NCI-H1105 (cell line): ENCODE measurements around the gene KCNJ4.

Source experiments
- DNase-seq: peaks from one replicate; lab custom pipeline; 2025; lab: John Stamatoyannopoulos, UW

KCNJ4 gene

GRCh38 chr22:38455076-38455529 is at the start of gene KCNJ4:
KCNJ4 (minus strand) TSS chr22:38455199; CDS start chr22:38428132, 27,067 bp downstream.
- DNase-seq: no peak

- DNase-seq: no peak
Observed at GRCh38 chr22:38503021-38503420, 48.0 kb upstream of the KCNJ4 start.

GRCh38 chr22:38501797-38502672 is 47.0 kb upstream of the KCNJ4 start:
- no peak for DNase-seq

GRCh38 chr22:38497869-38498268 is 42.9 kb upstream of the KCNJ4 start:
- DNase-seq: no peak

GRCh38 chr22:38494939-38495338 is 39.9 kb upstream of the KCNJ4 start:
- DNase-seq: no peak

- no peak for DNase-seq
Observed at GRCh38 chr22:38494498-38494897, 39.5 kb upstream of the KCNJ4 start.

- DNase-seq: no peak
Observed at GRCh38 chr22:38491707-38492348, 36.8 kb upstream of the KCNJ4 start.

GRCh38 chr22:38490915-38491314 is 35.9 kb upstream of the KCNJ4 start:
- no peak for DNase-seq

GRCh38 chr22:38490475-38490874 is 35.5 kb upstream of the KCNJ4 start:
- DNase-seq: no peak

GRCh38 chr22:38489561-38490145 is 34.7 kb upstream of the KCNJ4 start:
- DNase-seq: no peak

GRCh38 chr22:38489142-38489541 is 34.1 kb upstream of the KCNJ4 start:
- no peak for DNase-seq

GRCh38 chr22:38487946-38488345 is 32.9 kb upstream of the KCNJ4 start:
- no peak for DNase-seq

GRCh38 chr22:38485783-38486182 is 30.8 kb upstream of the KCNJ4 start:
- DNase-seq: no peak

- DNase-seq: no peak
Observed at GRCh38 chr22:38484244-38484643, 29.2 kb upstream of the KCNJ4 start.

- no peak for DNase-seq
Observed at GRCh38 chr22:38482662-38483308, 27.8 kb upstream of the KCNJ4 start.

- no peak for DNase-seq
Observed at GRCh38 chr22:38481871-38482332, 26.9 kb upstream of the KCNJ4 start.

GRCh38 chr22:38481162-38481870 is 26.3 kb upstream of the KCNJ4 start:
- no peak for DNase-seq

- no peak for DNase-seq
Observed at GRCh38 chr22:38479096-38479837, 24.3 kb upstream of the KCNJ4 start.

- no peak for DNase-seq
Observed at GRCh38 chr22:38477585-38477984, 22.6 kb upstream of the KCNJ4 start.

- no peak for DNase-seq
Observed at GRCh38 chr22:38474003-38474607, 19.1 kb upstream of the KCNJ4 start.
